Brain pericyte (primary cell): ENCODE measurements around the gene RASIP1.
"Not testable (repeated sequence)": the region's sequence is repeated elsewhere in the genome, so short reads cannot be mapped to it uniquely, and the experiment has no call there.

Experiments
- DNase-seq: peaks from one replicate; pipeline ENCODE4 v3.0.0-alpha.2; 2012; ENCODE audit warnings: low read depth, low spot score

RASIP1 gene

DNA sequence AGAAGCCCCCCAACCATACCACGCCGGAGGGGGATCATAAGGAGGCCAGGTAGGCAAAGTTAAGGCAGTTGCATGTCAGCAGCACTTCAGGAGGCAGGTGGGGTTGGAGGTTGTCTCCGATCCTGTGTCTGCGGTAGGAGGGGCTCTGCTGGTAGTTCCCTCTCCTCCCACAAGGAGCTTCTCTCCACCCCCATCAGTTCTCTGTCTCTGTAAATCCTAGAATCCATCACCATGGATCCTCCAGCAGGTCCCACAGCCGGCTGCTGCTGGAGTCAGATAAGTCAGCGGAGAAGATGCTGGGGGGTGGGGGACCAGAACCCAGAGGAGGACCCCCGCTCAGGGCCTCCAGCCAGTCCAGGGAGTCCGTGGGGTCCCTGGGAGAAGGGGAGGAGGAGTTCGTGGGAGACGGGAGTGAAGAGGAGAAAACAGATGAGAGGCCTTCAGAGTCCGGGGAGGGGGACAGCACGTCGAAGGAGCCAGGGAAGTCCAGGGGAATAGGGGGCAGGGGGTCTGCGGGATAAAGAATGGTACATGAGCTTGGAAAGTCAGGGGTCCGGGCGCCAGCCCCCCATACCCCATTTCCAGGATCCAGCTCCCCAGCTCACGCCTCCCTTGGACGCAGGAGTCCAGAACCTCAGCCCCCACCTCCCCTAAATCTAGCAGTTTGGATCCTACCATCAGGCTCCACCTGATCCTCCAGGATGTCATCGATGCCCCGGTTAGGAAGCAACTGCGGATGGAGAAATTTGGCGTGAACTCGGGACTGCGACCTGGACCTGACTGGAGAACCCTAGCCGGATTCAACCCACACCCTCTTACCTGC, 27.2 kb downstream of the RASIP1 start:
- no peak for DNase-seq

DNA sequence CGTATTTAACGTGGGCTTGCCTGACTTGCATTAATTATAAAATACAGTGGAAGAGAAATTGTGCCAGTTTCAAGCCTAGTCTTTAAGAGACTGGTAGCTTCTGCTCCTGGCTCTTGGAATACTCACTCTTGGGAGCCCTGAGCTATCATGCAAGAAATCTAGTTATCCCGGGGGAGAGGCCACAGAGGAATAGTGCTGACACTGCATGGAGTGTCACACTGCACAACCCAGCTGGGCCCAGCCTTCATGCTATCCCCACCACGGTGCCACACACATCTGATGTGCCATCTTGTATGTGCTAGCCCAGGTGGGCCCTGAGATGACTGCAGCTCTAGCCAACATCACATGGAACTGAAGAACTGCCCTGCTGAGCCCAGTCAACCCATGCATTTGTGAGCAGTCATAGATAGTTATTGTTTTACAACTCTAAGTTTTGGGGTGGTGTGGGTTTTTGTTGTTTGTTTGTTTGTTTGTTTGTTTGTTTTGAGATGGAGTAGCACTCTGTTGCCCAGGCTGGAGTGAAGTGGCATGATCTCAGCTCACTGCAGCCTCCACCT, 29.2 kb downstream of the RASIP1 start:
- no peak for DNase-seq

- DNase-seq = no peak
These were observed 31.9 kb downstream of the RASIP1 start for GRCh38 chr19:48708471-48708870.

DNA sequence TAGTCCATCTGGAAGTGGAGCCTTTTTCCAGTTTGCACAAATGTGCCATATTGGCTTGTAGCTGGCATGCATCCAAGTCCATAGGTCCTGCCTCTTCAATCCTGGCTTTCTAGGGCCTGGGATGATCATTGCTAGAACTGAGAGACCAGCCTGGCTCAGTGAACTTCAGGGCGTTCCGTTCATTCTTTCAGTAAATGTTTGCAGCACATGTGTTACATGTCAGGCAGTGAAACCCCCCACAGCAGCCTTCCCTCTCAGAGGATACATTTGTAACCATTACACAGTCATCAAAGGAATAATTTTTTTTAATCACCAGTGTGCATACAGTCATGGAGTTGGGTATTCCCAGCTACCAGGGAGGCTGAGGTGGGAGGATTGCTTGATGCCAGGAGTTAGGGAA, 35.0 kb downstream of the RASIP1 start:
- no peak for DNase-seq

GRCh38 chr19:48703316-48703715, 37.1 kb downstream of the RASIP1 start:
- DNase-seq = no peak

DNA sequence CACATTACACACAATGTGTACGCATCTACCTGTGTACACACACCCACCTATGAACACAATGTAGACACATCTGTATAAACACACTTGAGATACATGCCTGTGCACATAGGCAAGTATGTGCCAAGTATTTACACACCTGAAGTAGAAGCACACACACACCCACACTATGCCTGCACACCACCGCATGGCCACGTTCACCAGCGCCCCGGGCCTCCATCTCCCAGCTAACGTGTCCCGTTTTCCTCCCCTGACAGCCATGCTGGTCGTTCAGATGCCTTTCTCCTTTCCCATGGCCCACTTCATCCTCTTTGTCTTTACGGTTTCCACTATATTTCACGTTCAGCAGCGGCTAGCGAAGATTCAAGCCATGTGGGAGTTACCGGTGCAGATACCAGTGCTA, 37.7 kb downstream of the RASIP1 start:
- DNase-seq = no peak

DNA sequence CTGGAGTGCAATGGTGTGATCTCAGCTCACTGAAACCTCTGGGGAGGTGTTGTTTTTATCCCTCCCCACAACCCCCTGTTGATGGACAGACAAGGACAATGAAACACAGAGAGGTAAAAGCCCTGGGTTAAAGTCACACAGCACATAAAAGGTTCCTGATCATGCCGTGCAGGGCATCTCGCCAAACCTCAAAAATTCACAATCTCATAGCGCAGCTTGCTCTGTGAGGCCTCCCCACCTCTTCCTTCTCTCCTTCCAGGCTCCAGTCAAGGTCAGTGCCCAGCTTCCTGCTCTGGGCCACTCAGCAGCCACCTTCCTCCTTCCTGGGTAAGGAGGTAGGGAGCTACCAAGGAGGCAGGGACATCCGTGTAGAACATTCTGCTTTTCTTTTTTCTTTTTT, 42.4 kb downstream of the RASIP1 start:
- no peak for DNase-seq

- DNase-seq = no peak
These were observed 43.9 kb downstream of the RASIP1 start for GRCh38 chr19:48696353-48697010.

DNA sequence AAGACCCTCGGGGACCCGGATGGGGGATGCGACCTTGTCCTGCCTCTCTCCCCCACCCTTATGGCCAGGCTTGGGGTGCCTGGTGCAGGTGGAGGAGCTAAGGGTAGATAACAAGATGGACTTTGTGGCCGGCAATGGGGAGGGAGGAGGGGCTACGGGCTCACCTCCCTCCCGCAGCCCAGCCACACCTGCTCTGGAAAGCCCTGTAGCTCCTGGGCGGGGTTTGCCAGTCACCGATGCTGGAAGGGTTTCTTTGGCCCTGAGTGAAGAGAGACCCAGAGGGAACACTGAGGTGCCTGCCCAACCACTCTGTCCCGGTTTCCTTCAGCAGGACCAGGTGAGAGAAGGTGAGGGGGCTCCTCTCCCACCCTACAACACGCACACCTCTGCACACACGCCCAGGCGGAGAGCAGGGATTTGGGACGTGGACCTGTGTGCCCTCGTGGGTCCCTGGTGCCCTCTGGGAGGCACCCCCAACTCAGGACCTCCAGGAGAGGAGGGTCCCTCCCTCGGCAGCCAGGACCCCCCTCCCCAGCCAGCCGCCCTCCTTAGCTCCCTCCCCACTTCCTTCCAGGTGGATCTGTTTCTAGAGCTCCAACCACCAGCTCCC, 44.6 kb downstream of the RASIP1 start, which contains the start of gene FUT2:
Gene FUT2, plus strand, starts transcription at position 229 of the 610 bp plus-strand sequence. CDS start 6,986 bp downstream, outside the sequence.
- no peak for DNase-seq

- DNase-seq = not testable (repeated sequence)
These were observed 46.8 kb downstream of the RASIP1 start for GRCh38 chr19:48693629-48694028.

- DNase-seq = no peak
These were observed 51.0 kb downstream of the RASIP1 start for GRCh38 chr19:48689449-48689848.

DNA sequence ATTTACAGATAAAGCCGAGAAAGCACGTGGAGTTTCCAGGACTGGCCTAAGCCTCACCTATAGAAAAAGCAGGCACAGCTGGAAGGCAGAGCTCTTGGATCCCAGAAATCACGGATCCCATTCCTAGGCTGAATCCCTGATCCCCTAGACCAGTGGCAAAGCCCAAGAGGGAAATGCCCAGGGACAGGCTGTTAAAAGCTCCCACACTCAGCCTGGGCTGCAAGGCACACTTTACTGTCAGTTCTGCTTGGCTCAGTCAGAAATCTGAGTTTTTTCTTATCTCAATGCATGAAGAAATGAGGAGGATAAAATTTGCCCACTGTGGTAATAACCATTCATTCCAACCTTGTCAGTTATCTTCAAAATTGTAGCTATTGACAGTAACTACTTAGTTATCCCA, 52.6 kb downstream of the RASIP1 start:
- DNase-seq = no peak

DNA sequence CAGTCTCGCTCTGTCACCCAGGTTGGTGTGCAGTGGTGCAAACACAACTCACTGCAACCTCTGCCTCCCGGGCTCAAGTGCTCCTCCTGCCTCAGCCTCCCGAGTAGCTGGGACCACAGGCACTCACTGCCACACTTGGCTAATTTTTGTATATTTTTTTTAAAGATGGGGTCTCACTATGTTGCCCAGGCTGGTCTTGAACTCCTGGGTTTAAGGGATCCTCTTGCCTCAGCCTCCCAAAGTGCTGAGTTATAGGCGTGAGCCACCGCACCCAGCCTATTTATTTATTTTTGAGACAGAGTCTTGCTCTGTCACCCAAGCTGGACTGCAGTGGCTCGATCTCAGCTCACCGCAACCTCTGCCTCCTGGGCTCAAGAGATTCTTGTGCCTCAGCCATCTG, 53.8 kb downstream of the RASIP1 start:
- not testable (repeated sequence) for DNase-seq

DNA sequence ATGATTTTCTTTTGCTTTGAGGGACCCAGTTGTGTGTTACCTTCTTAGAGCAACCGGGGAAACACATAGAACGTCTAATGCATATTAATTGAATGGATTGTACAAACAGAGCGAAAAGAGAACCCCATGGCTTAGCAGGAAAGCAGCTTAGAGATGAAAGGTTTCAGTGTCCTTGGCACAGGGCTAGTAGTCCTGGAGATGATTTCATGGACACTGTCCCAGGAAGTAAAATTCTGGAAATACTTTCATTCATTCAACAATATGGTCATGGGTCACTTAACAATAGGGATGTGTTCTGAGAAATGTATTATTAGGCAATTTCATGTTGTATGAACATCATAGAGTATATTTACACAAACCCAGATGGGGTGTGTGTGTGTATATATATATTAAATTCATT, 54.3 kb downstream of the RASIP1 start:
- DNase-seq = no peak

DNA sequence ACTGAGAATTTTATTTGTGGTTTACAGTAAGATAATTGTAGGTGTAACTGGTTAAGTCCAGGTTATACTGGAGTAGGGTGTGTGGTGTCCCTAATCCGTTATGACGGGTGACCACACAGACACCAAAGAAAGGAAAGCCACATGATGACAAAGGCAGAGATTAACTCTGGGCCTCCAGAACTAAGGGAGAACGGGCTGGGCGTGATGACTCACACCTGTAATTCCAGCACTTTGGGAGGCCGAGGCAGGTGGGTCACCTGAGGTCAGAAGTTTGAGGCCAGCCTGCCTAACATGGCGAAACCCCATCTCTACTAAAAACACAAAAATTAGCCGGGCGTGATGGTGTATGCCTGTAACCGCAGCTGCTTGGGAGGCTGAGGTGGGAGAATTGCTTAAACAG, 54.8 kb downstream of the RASIP1 start:
- no peak for DNase-seq

DNA sequence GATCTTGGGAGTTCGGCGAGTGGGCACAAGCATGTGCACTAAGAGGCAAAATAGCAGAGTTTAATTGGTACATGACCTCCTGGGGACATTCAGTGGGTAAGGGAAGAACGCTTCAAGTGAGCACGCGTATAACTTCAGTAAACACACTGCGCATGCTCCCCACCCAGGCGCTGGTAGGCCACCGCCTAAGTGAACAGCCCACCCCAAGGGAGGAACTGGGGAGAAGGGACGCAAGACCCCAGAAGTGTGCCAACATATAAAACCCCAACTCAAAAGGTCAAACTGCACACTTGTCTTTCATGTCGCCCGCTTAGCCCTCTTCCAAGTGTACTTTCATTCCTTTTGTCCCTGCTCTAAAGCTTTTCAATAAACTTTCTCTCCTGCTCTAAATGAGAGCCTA, 57.1 kb downstream of the RASIP1 start:
- no peak for DNase-seq

- DNase-seq = no peak
These were observed 59.3 kb downstream of the RASIP1 start for GRCh38 chr19:48681127-48681470.

GRCh38 chr19:48680436-48681126, 59.8 kb downstream of the RASIP1 start:
- no peak for DNase-seq

- not testable (repeated sequence) for DNase-seq
These were observed 60.4 kb downstream of the RASIP1 start for GRCh38 chr19:48680006-48680405.

DNA sequence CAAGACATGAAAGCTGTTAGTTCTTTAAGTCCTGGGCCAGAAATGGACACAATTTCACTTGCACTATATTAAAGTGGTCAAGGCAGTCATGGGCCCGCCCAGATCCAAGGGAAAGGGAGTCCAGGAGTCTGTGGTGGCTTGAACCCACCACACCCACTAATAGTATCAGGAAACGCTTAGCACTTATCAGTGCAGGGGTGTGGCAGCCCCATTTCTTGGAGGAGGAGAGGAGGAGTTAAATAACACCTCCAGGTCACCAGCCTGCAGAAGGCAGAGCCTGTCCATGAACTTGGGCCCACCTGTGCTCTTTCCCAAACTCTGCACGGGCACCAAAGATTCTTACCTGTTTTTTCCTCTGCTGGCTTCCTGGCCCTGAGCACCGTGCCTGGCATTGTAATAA, 62.2 kb downstream of the RASIP1 start:
- DNase-seq = no peak

DNA sequence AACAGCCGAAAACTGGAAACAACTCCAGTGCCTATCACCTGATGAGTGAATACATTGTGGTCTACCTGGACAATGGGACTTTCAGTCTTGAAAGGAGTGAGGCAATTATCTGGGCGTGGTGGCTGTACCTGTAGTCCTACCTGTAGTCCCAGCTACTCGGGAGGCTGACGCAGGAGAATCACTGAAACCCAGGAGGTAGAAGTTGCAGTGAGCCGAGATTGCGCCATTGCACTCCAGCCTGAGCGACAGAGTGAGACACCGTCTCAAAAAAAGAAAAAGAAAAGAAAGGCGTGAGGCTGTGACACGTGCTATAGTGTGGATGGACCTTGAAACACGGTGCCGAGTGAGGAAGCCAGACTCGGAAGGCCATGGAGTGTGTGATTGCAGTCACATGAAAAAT, 63.5 kb downstream of the RASIP1 start:
- no peak for DNase-seq

- no peak for DNase-seq
These were observed 63.9 kb downstream of the RASIP1 start for GRCh38 chr19:48676487-48676886.
